ENCODE data around the gene ZNF280A.
"Not testable (repeated sequence)": the region's sequence is repeated elsewhere in the genome, so short reads cannot be mapped to it uniquely, and the experiment has no call there.

DNA sequence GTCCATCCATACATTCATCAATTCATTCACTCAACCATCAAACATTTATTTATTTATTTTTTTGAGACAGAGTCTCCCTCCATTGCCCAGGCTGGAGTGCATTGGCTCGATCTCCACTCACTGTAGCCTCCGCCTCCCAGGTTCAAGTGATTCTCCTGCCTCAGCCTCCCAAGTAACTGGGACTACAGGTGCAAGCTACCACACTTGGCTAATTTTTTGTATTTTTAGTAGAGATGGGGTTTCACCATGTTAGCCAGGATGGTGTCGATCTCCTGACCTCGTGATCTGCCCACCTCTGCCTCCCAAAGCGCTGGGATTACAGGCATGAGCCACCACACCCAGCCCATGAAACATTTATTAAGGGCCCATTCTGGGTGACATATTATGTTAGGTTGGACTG, 49.0 kb downstream of the ZNF280A start:
- TF ChIP-seq, protein P1, sequence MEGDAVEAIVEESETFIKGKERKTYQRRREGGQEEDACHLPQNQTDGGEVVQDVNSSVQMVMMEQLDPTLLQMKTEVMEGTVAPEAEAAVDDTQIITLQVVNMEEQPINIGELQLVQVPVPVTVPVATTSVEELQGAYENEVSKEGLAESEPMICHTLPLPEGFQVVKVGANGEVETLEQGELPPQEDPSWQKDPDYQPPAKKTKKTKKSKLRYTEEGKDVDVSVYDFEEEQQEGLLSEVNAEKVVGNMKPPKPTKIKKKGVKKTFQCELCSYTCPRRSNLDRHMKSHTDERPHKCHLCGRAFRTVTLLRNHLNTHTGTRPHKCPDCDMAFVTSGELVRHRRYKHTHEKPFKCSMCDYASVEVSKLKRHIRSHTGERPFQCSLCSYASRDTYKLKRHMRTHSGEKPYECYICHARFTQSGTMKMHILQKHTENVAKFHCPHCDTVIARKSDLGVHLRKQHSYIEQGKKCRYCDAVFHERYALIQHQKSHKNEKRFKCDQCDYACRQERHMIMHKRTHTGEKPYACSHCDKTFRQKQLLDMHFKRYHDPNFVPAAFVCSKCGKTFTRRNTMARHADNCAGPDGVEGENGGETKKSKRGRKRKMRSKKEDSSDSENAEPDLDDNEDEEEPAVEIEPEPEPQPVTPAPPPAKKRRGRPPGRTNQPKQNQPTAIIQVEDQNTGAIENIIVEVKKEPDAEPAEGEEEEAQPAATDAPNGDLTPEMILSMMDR (conservative IDR thresholded peaks at IDR 0.05; ENCODE audit: low read depth, low read length): not testable (repeated sequence)
- not testable (repeated sequence) for TF ChIP-seq EZH2 (IDR thresholded peaks at IDR 0.05; ENCODE audit: low read length, unreplicated experiment)

Data from PC-3 (cell line).